B cell (primary cell): ENCODE measurements around the gene CUBN. TPM values are rescaled to one million over a fixed set of nuclear protein-coding genes. Genes with fewer than 3 reads are reported as not detected.

Source experiments
- ATAC-seq: fragments of 200-7000 bp; cut with Tn5 transposase; one replicate; pipeline ENCODE4 v1.10.0; 2021; ENCODE audit warnings: low read depth, mild to moderate bottlenecking, moderate number of reproducible peaks, moderate library complexity
- CTCF ChIA-PET: fragments of 350-600 bp; sonication (Branson Sonifier 250); formaldehyde crosslinking; loops from one replicate; lab custom pipeline; 2021; ENCODE audit warnings: antibody characterized with exemption, inconsistent platforms; lab: Charles Lee
- POLR2A ChIA-PET: fragments of 350-600 bp; sonication (Branson Sonifier 250); formaldehyde crosslinking; loops from one replicate; lab custom pipeline; 2021; ENCODE audit warnings: antibody characterized with exemption; lab: Charles Lee
- DNase-seq: peaks from one replicate; pipeline ENCODE4 v3.0.0; 2013
- H2AFZ ChIP-seq: 2 replicates; pipeline ENCODE4 v1.6.1; 2012; ENCODE audit warnings: mild to moderate bottlenecking, low read depth, low read length; ENCODE audit not compliant: insufficient read depth, poor library complexity, severe bottlenecking
- H3K27ac ChIP-seq, 2 donors: 1 replicate in 1 of 2; 2 replicates in 1 of 2; pipeline ENCODE4 v1.5.1; 2012 to 2013; ENCODE audit warnings: low read length in 2 of 2, mild to moderate bottlenecking in 2 of 2, moderate library complexity in 1 of 2
- H3K27me3 ChIP-seq, 4 experiments: fragments of 200-600 bp in 1 of 4; sonication (generic) in 1 of 4; replicated peaks in 1 of 4; 1 replicate in 2 of 4; 2 replicates in 2 of 4; pipeline versions ENCODE4 v1.6.1 to v1.7.0; 2013 to 2016; ENCODE audit warnings: low read length in 3 of 4, mild to moderate bottlenecking in 2 of 4, mixed read lengths in 1 of 4, moderate library complexity in 1 of 4; ENCODE audit not compliant: insufficient read depth in 4 of 4, control insufficient read depth in 3 of 4; ENCODE audit errors: control extremely low read depth in 1 of 4
- H3K36me3 ChIP-seq, 2 experiments: replicated peaks in 1 of 2; 1 replicate in 1 of 2; 2 replicates in 1 of 2; pipeline versions ENCODE4 v1.6.1 to v1.7.1; 2013; ENCODE audit warnings: low read length in 1 of 2; ENCODE audit not compliant: insufficient read depth in 2 of 2, control insufficient read depth in 1 of 2; ENCODE audit errors: control extremely low read depth in 1 of 2, extremely low read depth in 1 of 2
- H3K4me1 ChIP-seq, 2 donors: fragments of 200-600 bp in 1 of 2; sonication (generic) in 1 of 2; 1 replicate in 1 of 2; 2 replicates in 1 of 2; pipeline versions ENCODE4 v1.5.1 to v1.6.1; 2013 to 2017; ENCODE audit warnings: low read length in 2 of 2; ENCODE audit not compliant: control insufficient read depth in 2 of 2, insufficient read depth in 2 of 2
- H3K4me2 ChIP-seq: replicated peaks from 2 replicates; pipeline ENCODE3; 2012; ENCODE audit warnings: mild to moderate bottlenecking, low read depth, low read length; ENCODE audit not compliant: poor library complexity, severe bottlenecking
- H3K4me3 ChIP-seq, 5 experiments: fragments of 200-600 bp in 1 of 5; sonication (generic) in 1 of 5; 1 replicate in 3 of 5; 2 replicates in 2 of 5; pipeline versions ENCODE4 v1.5.1 to v1.7.0; 2011 to 2016; ENCODE audit warnings: low read length in 4 of 5, mild to moderate bottlenecking in 4 of 5, low read depth in 2 of 5, control low read depth in 1 of 5, moderate library complexity in 1 of 5; ENCODE audit not compliant: insufficient read depth in 1 of 5; ENCODE audit errors: control extremely low read depth in 1 of 5, extremely low read depth in 1 of 5
- H3K79me2 ChIP-seq: fragments of 200-600 bp; sonication (generic); one replicate; pipeline ENCODE4 v1.6.0; 2016; ENCODE audit warnings: low read length; ENCODE audit not compliant: control insufficient read depth, insufficient read depth
- H3K9ac ChIP-seq: fragments of 200-600 bp; sonication (generic); 2 replicates; pipeline ENCODE4 v1.6.1; 2017; ENCODE audit warnings: mild to moderate bottlenecking, low read length, moderate library complexity
- H3K9me3 ChIP-seq, 3 donors: one replicate each; pipeline versions ENCODE4 v1.6.1 to v1.7.1; 2013; ENCODE audit warnings: low read length in 2 of 3; ENCODE audit not compliant: control insufficient read depth in 2 of 3, insufficient read depth in 1 of 3; ENCODE audit errors: control extremely low read depth in 1 of 3
- H4K20me1 ChIP-seq: 2 replicates; pipeline ENCODE4 v1.6.0; 2012; ENCODE audit warnings: mild to moderate bottlenecking, low read length; ENCODE audit not compliant: insufficient read depth, control insufficient read depth, poor library complexity, severe bottlenecking
- H3K27ac Mint-ChIP-seq: one replicate; pipeline ENCODE4 v1.8.0; 2021; ENCODE audit warnings: mixed read lengths
- H3K27me3 Mint-ChIP-seq: one replicate; pipeline ENCODE4 v1.8.0; 2021; ENCODE audit warnings: mixed read lengths
- H3K4me1 Mint-ChIP-seq: one replicate; pipeline ENCODE4 v1.8.0; 2021; ENCODE audit warnings: mixed read lengths
- H3K4me3 Mint-ChIP-seq: one replicate; pipeline ENCODE4 v1.8.0; 2021; ENCODE audit warnings: mixed read lengths
- H3K9me3 Mint-ChIP-seq: one replicate; pipeline ENCODE4 v1.8.0; 2022; ENCODE audit warnings: mixed read lengths; ENCODE audit not compliant: insufficient read depth
- EZH2 ChIP-seq: IDR thresholded peaks from 2 replicates; pipeline ENCODE4 v1.6.1; 2012; ENCODE audit warnings: borderline replicate concordance, low read depth, mild to moderate bottlenecking, moderate library complexity, low read length; ENCODE audit not compliant: insufficient read depth, poor library complexity, severe bottlenecking
- WGBS: methylation state at CpG from one replicate; pipeline ENCODE4 v1.1.5; 2013; ENCODE audit warnings: missing lambda C conversion rate; ENCODE audit not compliant: insufficient coverage; 5-methylcytosine and 5-hydroxymethylcytosine counted together
- intact Hi-C: fragments of 100-400 bp; cut with micrococcal nuclease; formaldehyde crosslinking; loops from one replicate; pipeline ENCODE4 v1.10.0; 2022
- polyA plus RNA-seq: library from polyadenylated mRNA; depleted of rRNA; stranded (reverse); fragments of >200 nt; gene quantifications from 2 replicates; pipeline ENCODE4 v1.2.3, GENCODE V29; 2012
- total RNA-seq, 2 donors: library from RNA; stranded (reverse); fragments of 120-200 nt in 1 of 2; gene quantifications; 1 replicate in 1 of 2; 2 replicates in 1 of 2; pipeline versions ENCODE4 v1.2.3 to v1.2.4, GENCODE V29; 2013 to 2022
- TF ChIP-seq, protein P1 (sequence below): fragments of 200-600 bp; IDR thresholded peaks from one replicate; pipeline ENCODE4 v1.8.0; 2022; ENCODE audit warnings: antibody characterized with exemption, mild to moderate bottlenecking

Gene CUBN
- total and polyA plus RNA-seq, 2 donors (not counting 1 experiment from before 2014, with no cell fraction given) = 4.2 to 5.7 TPM

DNA sequence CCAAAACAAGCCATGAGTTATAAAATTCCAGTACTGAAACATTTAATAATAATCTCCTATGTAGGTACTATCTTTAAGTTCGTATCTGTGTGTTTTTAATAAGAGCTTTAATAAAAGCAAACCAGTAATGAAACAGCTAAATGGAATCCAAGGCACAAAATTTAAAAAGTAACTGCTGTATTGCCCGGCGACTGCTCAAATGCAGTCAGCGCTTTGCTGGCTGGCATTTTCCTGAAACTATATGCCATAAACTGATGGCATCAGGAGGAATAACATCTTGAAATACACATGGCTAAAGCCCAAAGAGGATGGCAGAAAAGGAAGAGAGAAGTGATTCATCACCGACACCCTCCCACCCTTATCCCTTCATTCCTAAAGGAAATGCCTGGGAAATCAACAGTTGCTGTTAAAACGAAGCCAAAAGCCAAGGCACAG is 133.1 kb downstream of the CUBN start:
- CTCF ChIA-PET = no interaction called here
- Histone ChIP-seq H3K4me2 (no peak overlapping the region), H3K9me3 (peaks cover 0 to 5% (median 0%) of the 10 kb centered on the region in 3 donors), H3K27me3 (no peaks in the 10 kb centered on the region), H3K4me3 (no peak overlapping the region), H3K9ac (no peak overlapping the region), H3K4me1 (no peaks in the 10 kb centered on the region), H3K36me3 (no peaks in the 10 kb centered on the region), H3K79me2 (no peaks in the 10 kb centered on the region), H3K27ac (no peak overlapping the region), H4K20me1 (no peaks in the 10 kb centered on the region), H2AFZ (no peak overlapping the region)
- Mint-ChIP-seq H3K9me3 (no peaks in the 10 kb centered on the region), H3K27me3 (peaks cover 10% of the 10 kb centered on the region), H3K4me3 (no peak overlapping the region), H3K27ac (no peak overlapping the region), H3K4me1 (no peaks in the 10 kb centered on the region)
- intact Hi-C loops = no loop called here
- ATAC-seq (no peak), DNase-seq (no peak)
- TF ChIP-seq EZH2 = no peak
- TF ChIP-seq, protein P1, sequence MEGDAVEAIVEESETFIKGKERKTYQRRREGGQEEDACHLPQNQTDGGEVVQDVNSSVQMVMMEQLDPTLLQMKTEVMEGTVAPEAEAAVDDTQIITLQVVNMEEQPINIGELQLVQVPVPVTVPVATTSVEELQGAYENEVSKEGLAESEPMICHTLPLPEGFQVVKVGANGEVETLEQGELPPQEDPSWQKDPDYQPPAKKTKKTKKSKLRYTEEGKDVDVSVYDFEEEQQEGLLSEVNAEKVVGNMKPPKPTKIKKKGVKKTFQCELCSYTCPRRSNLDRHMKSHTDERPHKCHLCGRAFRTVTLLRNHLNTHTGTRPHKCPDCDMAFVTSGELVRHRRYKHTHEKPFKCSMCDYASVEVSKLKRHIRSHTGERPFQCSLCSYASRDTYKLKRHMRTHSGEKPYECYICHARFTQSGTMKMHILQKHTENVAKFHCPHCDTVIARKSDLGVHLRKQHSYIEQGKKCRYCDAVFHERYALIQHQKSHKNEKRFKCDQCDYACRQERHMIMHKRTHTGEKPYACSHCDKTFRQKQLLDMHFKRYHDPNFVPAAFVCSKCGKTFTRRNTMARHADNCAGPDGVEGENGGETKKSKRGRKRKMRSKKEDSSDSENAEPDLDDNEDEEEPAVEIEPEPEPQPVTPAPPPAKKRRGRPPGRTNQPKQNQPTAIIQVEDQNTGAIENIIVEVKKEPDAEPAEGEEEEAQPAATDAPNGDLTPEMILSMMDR = no peak
- WGBS = no CpG with 5 or more reads among the region's 6 CpGs
- POLR2A ChIA-PET = no interaction called here

DNA sequence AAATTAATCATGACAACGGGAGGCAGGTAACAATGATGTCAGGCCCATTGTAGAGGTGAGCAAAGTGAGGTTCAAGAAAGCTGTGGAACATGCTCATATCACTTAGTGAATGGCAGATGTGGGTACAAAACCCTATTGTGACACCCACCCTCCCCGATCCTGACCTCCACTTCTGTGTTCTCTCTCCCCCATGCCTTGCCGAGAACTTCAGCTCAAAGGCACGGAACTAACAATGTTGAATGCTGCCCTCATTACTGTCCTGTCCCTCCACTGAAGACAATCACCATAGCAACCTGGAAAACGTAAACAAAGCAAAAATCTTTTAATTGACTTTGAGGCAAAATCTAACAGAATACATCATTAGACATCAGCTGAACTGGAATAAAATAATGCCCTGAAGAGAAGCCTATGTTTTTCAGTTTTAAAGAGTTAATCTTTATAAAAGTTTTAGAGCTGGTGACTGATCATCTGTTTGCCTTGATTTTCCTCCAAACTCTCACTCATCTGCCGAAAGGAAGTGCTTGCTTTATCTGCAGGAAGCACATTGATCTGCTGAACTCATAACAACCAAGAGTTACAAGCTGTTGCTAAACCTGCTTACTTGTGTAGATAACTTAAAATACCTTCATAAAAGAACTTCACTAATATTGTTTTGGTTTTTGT is 133.6 kb downstream of the CUBN start:
- Histone ChIP-seq H3K9me3 (peaks cover 0 to 1% (median 0%) of the 10 kb centered on the region in 3 donors), H3K27ac (no peak overlapping the region), H3K4me2 (no peak overlapping the region), H3K4me1 (no peaks in the 10 kb centered on the region), H2AFZ (no peak overlapping the region), H3K79me2 (no peaks in the 10 kb centered on the region), H3K27me3 (no peaks in the 10 kb centered on the region), H4K20me1 (no peaks in the 10 kb centered on the region), H3K4me3 (no peak overlapping the region), H3K9ac (no peak overlapping the region), H3K36me3 (no peaks in the 10 kb centered on the region)
- no peak for ATAC-seq
- no peak for DNase-seq
- Mint-ChIP-seq H3K27me3 (peaks cover 13% of the 10 kb centered on the region), H3K27ac (no peak overlapping the region), H3K9me3 (no peaks in the 10 kb centered on the region), H3K4me1 (no peaks in the 10 kb centered on the region), H3K4me3 (no peak overlapping the region)
- WGBS = 17% methylated on average over 2 of the region's 6 CpGs
- intact Hi-C loops = no loop called here
- POLR2A ChIA-PET = no interaction called here
- TF ChIP-seq, protein P1 = no peak
- TF ChIP-seq EZH2 = no peak
- CTCF ChIA-PET = no interaction called here
